ENCODE measurements around the gene MTHFS.

DNA sequence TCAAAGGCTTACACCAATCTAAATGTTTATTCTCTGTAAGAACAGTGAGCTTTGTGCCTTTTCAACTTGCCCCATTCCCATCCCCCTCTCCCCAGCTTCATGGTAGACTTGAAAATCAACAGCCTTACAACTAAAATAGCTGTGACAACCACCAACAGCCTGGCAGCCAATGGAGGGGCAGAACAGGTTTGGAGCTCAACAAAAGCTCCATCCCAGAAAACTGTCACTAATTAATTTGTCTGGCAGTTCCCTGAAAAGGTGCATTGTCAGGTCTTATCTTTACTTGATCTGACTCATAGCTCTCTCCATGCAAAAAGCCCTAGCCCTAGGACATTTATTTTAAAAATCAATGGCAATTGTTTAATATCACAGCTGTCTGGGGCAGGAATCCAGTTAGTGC, 22.6 kb downstream of the MTHFS start:
- TF ChIP-seq, protein P1, sequence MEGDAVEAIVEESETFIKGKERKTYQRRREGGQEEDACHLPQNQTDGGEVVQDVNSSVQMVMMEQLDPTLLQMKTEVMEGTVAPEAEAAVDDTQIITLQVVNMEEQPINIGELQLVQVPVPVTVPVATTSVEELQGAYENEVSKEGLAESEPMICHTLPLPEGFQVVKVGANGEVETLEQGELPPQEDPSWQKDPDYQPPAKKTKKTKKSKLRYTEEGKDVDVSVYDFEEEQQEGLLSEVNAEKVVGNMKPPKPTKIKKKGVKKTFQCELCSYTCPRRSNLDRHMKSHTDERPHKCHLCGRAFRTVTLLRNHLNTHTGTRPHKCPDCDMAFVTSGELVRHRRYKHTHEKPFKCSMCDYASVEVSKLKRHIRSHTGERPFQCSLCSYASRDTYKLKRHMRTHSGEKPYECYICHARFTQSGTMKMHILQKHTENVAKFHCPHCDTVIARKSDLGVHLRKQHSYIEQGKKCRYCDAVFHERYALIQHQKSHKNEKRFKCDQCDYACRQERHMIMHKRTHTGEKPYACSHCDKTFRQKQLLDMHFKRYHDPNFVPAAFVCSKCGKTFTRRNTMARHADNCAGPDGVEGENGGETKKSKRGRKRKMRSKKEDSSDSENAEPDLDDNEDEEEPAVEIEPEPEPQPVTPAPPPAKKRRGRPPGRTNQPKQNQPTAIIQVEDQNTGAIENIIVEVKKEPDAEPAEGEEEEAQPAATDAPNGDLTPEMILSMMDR (IDR thresholded peaks at IDR 0.05) = no peak
- TF ChIP-seq POLR2A (IDR thresholded peaks at IDR 0.05) = no peak
